Esophagus squamous epithelium (tissue), 5 donors: Measurements from ENCODE around the gene ALOX12. TPM values are rescaled to one million over a fixed set of nuclear protein-coding genes. Genes with fewer than 3 reads are reported as not detected.
"Not testable (repeated sequence)": the region's sequence is repeated elsewhere in the genome, so short reads cannot be mapped to it uniquely, and the experiment has no call there.

Experiments used
- DNase-seq: peaks from one replicate; lab custom pipeline; 2025; lab: John Stamatoyannopoulos, UW
- H3K27ac ChIP-seq, 4 donors: fragments of 200-600 bp; sonication (generic); one replicate each; pipeline ENCODE4 v1.5.1; 2016 to 2019; ENCODE audit warnings: mild to moderate bottlenecking in 1 of 4
- H3K27me3 ChIP-seq, 4 donors: fragments of 200-600 bp; sonication (generic); 1 replicate in 3 of 4; 2 replicates in 1 of 4; pipeline versions ENCODE4 v1.5.1 to v1.6.0; 2017 to 2021; ENCODE audit warnings: antibody characterized with exemption in 1 of 4
- H3K36me3 ChIP-seq, 3 donors: fragments of 200-600 bp; sonication (generic); one replicate each; pipeline ENCODE4 v1.5.1; 2016 to 2019
- H3K4me1 ChIP-seq, 3 donors: fragments of 200-600 bp; sonication (generic); one replicate each; pipeline ENCODE4 v1.5.1; 2017 to 2019
- H3K4me3 ChIP-seq, 4 donors: fragments of 200-600 bp; sonication (generic); 1 replicate in 3 of 4; 2 replicates in 1 of 4; pipeline ENCODE4 v1.5.1; 2016 to 2019; ENCODE audit warnings: mild to moderate bottlenecking in 2 of 4, moderate library complexity in 1 of 4
- H3K9me3 ChIP-seq, 3 donors: fragments of 200-600 bp; sonication (generic); one replicate each; pipeline ENCODE4 v1.5.1; 2016 to 2019
- CTCF ChIP-seq, 6 experiments: fragments of 450-650 bp in 4 of 6; fragments of 200-600 bp in 2 of 6; sonication (generic) in 2 of 6; IDR thresholded peaks; one replicate each; pipeline ENCODE4 v1.5.1; 2016 to 2019; ENCODE audit warnings: antibody characterized with exemption in 6 of 6, mild to moderate bottlenecking in 4 of 6, moderate library complexity in 4 of 6
- POLR2A ChIP-seq, 4 donors: fragments of 450-650 bp; IDR thresholded peaks; one replicate each; pipeline ENCODE4 v1.6.1; 2017; ENCODE audit warnings: antibody characterized with exemption in 4 of 4, mild to moderate bottlenecking in 4 of 4, moderate library complexity in 3 of 4
- WGBS, 2 donors: methylation state at CpG; one replicate each; pipeline ENCODE4 v1.1.5; 2018; 5-methylcytosine and 5-hydroxymethylcytosine counted together
- intact Hi-C: fragments of 100-400 bp; cut with DNase I; formaldehyde crosslinking; loops from one replicate; pipeline ENCODE4 v1.15.0; 2022
- total RNA-seq, 4 donors: library from RNA; depleted of rRNA; stranded (reverse); fragments of >200 nt; gene quantifications; one replicate each; pipeline ENCODE4 v1.1.0, GENCODE V29; 2016
- donor health status: DM: yes; HTN: yes; CAD: no.

Gene ALOX12
- total RNA-seq, 4 donors from 2014 or later = 3.8 to 43.5 (median 26.4) TPM

DNA sequence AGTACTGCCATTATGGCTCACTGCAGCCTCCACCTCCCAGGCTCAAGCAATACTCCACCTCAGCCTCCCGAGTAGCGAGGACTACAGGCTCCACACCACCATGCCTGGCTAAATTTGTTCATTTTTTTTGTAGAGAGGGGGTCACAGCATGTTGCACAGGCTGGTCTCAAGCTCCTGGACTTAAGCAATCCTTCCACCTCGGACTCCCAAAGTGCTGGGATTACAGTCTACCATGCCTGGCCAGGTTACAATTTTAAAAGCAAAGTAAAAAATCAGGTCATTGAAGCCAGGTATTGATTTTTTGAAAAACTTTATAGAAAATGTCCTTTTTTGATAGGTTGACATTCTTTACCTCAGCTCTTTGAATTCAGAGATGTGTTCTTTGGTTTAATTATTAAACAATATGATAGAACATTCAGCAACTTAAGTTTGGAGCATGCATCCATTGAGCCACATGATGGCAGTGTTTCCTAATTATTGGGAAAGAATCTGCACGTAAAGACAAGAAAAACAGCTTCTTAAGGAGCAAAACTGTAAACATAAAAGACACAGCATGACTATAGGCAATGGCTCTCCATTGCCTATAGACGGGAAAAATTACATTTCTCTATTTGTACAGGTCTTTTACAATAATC is 49.8 kb downstream of the ALOX12 start:
- H3K4me1 ChIP-seq = peaks cover 30 to 65% (median 34%) of the 10 kb centered on the region in 3 donors
- H3K36me3 ChIP-seq = no peaks in the 10 kb centered on the region
- 15 to 32% methylated on average over 4 to 5 of the region's 5 CpGs for WGBS, 2 donors
- H3K27me3 ChIP-seq = peaks cover 0 to 40% (median 2%) of the 10 kb centered on the region in 4 donors
- H3K4me3 ChIP-seq = peak overlapping the region; percentile 2 to 56 (median 40)
- TF ChIP-seq POLR2A (IDR thresholded peaks at IDR 0.05) (no peak), CTCF (IDR thresholded peaks at IDR 0.05) (peak; percentile 51 to 89 (median 78))
- peak overlapping the region; percentile 80 to 95 (median 86) for H3K27ac ChIP-seq
- DNase-seq = no peak
- intact Hi-C loops = no loop called here
- no peaks in the 10 kb centered on the region for H3K9me3 ChIP-seq

GRCh38 chr17:7046127-7046724 is 50.4 kb downstream of the ALOX12 start:
- Histone ChIP-seq H3K9me3 (no peaks in the 10 kb centered on the region), H3K4me3 (peak overlapping the region; percentile 2 to 56 (median 40)), H3K36me3 (no peaks in the 10 kb centered on the region), H3K27me3 (peaks cover 0 to 40% (median 2%) of the 10 kb centered on the region in 4 donors), H3K27ac (peak overlapping the region; percentile 80 to 95 (median 86)), H3K4me1 (peaks cover 30 to 65% (median 34%) of the 10 kb centered on the region in 3 donors)
- DNase-seq = no peak
- intact Hi-C loops = no loop called here
- WGBS, 2 donors = 4 to 14% methylated on average over 5 to 14 of the region's 15 CpGs
- TF ChIP-seq CTCF (IDR thresholded peaks at IDR 0.05) (peak in 2 of 6 experiments; percentile 2 to 7), POLR2A (IDR thresholded peaks at IDR 0.05) (no peak)

GRCh38 chr17:7046725-7047397 is 51.0 kb downstream of the ALOX12 start:
- 6 to 18% methylated on average over 26 of the region's 26 CpGs for WGBS, 2 donors
- peaks cover 30 to 62% (median 34%) of the 10 kb centered on the region in 3 donors for H3K4me1 ChIP-seq
- intact Hi-C loops, DNase-seq, H3K9me3 ChIP-seq, H3K36me3 ChIP-seq: not testable (repeated sequence)
- H3K27ac ChIP-seq = peak overlapping the region; percentile 80 to 95 (median 86)
- H3K4me3 ChIP-seq = peak overlapping the region; percentile 2 to 56 (median 40)
- H3K27me3 ChIP-seq = peaks cover 0 to 39% (median 2%) of the 10 kb centered on the region in 4 donors
- peak in 1 of 4 donors; percentile 25 for TF ChIP-seq POLR2A (IDR thresholded peaks at IDR 0.05)

DNA sequence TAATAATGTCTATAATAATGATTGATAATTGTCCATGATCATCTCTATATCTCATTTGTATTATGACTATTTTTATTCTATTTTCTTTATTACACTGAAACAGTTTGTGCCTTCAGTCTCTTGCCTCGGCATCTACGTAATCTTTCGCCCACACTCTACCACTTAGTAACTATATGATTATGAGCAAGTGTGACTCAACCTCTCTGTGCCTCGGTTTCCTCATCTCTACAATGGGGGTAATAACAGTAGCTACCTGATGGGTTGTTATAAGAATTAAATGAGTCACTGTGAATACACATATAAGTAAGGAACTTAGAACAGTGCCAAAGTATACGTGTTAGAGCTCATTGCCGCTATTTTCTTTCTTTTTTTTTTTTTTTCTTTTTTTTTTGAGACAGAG is 51.7 kb downstream of the ALOX12 start:
- Histone ChIP-seq H3K36me3 (no peaks in the 10 kb centered on the region), H3K4me3 (peak overlapping the region in 1 of 4 donors; percentile 36), H3K27me3 (peaks cover 0 to 32% (median 2%) of the 10 kb centered on the region in 4 donors), H3K4me1 (peaks cover 23 to 58% (median 26%) of the 10 kb centered on the region in 3 donors), H3K9me3 (no peaks in the 10 kb centered on the region), H3K27ac (peak overlapping the region in 3 of 4 donors; percentile 80 to 95 (median 89))
- intact Hi-C loops = no loop called here
- WGBS, 2 donors = 29 to 40% methylated on average over 6 of the region's 6 CpGs
- DNase-seq = no peak
- no peak for TF ChIP-seq POLR2A (IDR thresholded peaks at IDR 0.05)
- no peak for TF ChIP-seq CTCF (IDR thresholded peaks at IDR 0.05)

- 57 to 65% methylated on average over 6 of the region's 6 CpGs for WGBS, 2 donors
- peaks cover 0 to 18% (median 0%) of the 10 kb centered on the region in 4 donors for H3K27me3 ChIP-seq
- H3K4me1 ChIP-seq = peaks cover 10 to 44% (median 12%) of the 10 kb centered on the region in 3 donors
- no peak for TF ChIP-seq CTCF (IDR thresholded peaks at IDR 0.05)
- no peak for TF ChIP-seq POLR2A (IDR thresholded peaks at IDR 0.05)
- no peak for DNase-seq
- no peak overlapping the region for H3K4me3 ChIP-seq
- H3K36me3 ChIP-seq = no peaks in the 10 kb centered on the region
- H3K9me3 ChIP-seq = no peaks in the 10 kb centered on the region
- H3K27ac ChIP-seq = no peak overlapping the region
- intact Hi-C loops = no loop called here
Measured at GRCh38 chr17:7048968-7049367, 53.1 kb downstream of the ALOX12 start.

DNA sequence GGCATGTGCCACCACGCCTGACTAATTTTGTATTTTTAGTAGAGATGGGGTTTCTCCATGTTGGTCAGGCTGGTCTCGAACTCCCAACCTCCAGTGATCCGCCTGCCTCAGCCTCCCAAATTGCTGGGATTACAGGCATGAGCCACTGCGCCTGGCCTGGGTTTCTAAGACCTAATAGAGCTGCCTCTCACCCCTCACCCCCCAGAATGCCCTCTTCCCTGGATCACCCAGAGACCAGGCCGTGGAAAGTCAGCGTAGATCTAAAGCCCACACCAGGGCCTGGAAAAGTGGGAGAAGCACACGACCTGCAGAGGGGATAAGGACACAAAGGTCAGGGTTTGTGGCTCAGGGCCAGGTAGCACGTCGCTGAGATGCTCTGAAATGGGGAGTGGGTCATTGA is 54.7 kb downstream of the ALOX12 start:
- not testable (repeated sequence) for DNase-seq, H3K36me3 ChIP-seq, H3K27ac ChIP-seq, H3K9me3 ChIP-seq, H3K27me3 ChIP-seq, H3K4me3 ChIP-seq
- intact Hi-C loops = loop anchor here (5.0 kb wide), 1 partner anchor 87 kb away; no protein-coding TSS in a partner anchor
- WGBS, 2 donors = 72 to 80% methylated on average over 1 to 8 of the region's 9 CpGs
- peaks cover 7 to 28% (median 11%) of the 10 kb centered on the region in 3 donors for H3K4me1 ChIP-seq
